Activated CD8-positive, alpha-beta memory T cell treated with anti-CD3 and anti-CD28 coated beads, Interleukin-2, amount 50 U/mL, for 1 hour (primary cell): Measurements from ENCODE around the gene ARMC5.
A peak's percentile ranks its signal among the peaks of the same experiment; 100 is the strongest.
"Not testable (repeated sequence)": the region's sequence is repeated elsewhere in the genome, so short reads cannot be mapped to it uniquely, and the experiment has no call there.

Experiments
- DNase-seq: peaks from one replicate; pipeline ENCODE4 v3.0.0-alpha.2; 2020; ENCODE audit errors: extremely low read depth

Gene ARMC5

DNA sequence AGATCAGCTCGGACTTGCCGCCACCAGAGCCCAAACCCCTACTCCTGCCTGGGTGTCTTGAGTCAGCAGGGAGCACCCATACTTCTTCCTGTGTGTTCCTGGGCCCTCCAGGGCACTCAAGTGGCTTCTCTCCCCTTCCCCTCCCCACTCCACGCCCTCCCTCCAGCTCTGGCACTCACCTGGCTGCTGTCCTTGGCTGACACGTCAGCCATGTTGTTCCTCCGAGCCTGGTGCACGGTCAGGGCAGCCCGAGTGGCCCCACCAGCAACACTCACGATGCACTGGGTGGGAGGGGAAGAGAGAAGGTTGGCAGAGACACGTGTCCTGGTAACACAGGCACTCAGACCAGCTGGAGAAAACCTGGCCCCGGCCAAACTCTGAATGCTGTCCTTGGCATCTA is 37.4 kb downstream of the ARMC5 start:
- DNase-seq = no peak

DNA sequence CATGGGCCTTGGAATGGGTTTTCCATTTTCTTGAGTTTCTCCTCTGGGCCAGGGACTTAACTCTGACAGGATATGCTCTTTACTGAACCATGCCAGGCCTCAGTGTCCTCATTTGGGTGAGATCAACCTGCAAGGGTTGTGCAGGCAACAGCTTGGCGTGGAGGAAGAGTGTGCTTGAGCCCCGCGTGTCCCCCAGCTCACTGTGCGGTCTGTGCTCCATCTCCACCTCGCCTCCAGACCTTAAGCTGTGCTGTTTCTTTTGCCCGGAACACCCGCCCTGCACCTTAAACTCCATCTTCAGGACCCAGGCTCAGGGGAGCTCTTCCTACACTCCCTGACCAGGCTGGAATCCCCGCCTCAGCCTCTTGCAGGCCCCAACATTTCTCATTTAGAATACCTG is 39.2 kb downstream of the ARMC5 start:
- no peak for DNase-seq

DNA sequence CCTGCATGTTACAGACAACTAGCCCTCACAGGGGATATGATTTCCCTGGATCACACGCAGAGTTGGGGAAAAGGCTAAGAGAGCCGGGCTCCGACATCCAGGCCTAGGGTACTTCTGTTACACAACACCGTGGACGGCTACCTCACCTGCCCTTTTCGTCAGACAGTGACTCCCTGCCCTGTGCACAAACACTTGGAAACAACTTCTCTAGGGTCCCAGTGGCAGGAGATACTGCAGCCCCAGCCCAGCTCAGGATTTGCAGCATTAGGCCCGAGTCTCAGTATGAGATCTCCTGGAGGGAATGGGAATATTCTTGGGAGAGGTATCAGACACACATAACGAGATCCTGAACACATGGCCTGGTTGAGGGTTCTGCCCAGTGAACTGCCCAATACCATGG is 40.6 kb downstream of the ARMC5 start:
- no peak for DNase-seq

DNA sequence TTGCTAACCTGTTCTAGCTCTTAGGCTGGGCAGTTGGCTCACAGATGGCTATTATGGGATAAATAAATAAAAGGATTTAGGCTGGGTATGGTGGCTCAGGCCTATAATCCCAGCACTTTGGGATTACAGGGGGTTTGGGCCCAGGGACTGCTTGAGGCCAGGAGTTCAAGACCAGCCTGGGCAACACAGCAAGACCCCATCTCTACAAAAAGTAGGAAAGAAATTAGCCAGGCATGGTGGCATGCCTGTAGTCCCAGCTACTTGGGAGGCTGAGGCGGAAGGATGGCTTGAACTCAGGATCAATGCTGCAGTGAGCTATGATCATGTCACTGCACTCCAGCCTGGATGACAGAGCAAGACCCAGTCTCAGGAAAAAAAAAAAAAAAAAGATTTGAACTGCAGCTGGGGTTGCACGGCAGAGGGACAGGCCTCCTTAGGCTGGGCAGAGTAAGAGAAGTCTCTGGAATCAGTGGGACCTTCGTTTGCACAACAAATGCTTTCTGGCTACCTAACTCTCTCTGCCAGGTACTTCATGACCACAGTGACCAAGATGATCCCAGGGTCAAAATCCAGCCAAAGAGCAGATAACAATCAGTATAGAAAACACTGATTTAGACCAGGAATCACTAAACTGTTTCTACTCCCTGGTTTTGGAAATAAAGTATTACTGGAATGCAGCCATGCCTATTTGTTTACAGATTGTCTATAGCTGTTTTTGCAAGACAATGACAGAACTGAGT is 42.1 kb downstream of the ARMC5 start:
- no peak for DNase-seq

DNA sequence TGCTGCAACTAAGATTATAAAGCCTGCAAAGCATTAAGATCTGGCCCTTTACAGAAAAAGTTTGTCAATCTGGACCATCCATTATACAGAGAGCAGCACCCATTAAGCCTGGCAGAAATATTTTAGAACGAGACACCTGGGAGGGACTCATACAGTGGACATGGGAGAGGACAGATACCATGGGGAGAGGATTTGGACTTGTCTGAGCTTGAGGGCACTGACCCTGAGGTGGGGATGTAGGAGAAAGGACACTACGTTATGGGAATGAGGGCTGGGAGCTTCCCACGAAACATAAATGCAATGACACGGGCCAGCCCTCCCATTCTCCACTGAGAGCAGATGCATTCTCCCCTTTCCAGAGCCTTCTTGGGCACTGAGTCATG is 42.7 kb downstream of the ARMC5 start:
- no peak for DNase-seq

DNA sequence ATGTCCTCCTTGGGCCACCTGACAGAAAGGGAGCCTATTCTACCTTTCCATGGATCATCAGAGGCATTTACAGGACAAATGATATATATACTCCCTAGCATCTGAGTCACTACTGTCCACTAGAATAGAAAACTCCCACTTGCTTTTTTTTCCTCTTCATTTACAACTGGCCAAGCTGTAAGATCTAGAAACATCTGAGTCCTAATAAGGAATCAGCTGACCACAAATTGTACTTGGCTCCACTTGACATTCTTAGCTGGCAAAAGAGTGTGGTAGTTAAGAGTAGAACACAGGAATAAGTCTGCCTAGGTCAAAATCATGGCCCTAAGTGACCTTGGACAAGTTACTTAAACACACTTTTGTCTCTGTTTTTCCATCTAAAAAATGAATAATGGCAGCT is 43.7 kb downstream of the ARMC5 start:
- no peak for DNase-seq

DNA sequence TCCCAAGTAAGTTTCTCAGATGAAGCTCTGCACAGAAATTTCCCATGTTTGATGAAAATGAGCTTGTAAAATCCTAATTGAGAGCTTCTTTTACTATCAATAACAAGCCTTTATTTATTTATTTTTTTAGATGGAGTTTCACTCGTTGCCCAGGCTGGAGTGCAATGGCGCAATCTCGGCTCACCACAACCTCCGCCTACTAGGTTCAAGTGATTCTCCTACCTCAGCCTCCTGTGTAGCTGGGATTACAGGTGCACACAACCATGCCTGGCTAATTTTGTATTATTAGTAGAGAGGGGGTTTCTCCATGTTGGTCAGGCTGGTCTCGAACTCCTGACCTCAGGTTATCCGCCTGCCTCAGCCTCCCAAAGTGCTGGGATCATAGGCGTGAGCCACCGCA is 44.3 kb downstream of the ARMC5 start:
- not testable (repeated sequence) for DNase-seq

DNA sequence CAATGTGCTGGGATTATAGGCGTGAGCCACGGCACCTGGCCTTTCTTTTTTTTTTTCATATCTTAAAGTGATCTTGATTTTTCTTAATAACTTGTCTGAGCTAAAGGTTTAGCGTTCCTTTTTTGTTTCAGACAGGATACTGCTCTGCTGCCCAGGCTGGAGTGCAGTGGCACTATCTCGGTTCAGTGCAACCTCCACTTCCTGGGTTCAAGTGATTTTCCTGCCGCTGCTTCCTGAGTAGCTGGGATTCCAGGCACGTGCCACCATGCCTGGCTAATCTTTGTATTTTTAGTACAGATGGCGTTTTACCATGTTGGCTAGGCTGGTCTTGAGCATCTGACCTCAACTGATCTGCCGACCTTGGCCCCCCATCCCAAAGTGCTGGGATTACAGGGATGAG is 44.9 kb downstream of the ARMC5 start:
- DNase-seq = no peak

DNA sequence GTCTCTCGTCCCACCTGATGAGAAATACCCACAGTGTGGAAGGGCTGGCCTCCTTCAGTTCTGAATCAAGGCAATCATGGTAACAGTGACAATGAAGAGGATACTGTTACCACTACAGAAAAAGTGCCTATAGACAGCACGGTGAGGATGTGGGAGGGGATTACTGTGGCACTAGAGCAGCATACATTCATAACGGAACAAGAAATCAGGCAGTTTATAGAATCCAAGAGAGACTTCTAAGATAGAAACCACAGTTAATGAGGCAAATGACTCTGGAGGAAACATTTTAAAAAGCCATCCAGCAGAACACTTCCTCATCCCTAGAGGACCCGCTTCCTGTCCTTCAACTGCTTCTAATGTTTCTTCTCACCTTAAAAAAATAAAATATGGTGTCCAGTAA is 46.2 kb downstream of the ARMC5 start:
- DNase-seq = no peak

DNA sequence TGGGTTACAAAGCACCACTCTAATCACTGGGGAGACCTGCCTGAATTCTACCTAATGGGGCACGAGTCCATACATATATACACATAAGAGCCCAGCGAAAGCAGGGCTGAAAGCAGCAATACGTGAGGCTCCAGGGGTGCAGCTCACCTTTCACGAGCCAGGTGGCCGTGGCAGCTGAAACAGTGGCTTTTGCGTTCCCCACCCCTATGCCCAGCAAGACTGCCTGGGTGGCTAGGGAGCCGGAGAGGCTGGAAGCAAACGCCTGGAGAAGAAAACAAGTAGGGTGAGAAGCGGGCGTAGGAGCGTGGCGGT is 48.3 kb downstream of the ARMC5 start:
- DNase-seq = no peak

DNA sequence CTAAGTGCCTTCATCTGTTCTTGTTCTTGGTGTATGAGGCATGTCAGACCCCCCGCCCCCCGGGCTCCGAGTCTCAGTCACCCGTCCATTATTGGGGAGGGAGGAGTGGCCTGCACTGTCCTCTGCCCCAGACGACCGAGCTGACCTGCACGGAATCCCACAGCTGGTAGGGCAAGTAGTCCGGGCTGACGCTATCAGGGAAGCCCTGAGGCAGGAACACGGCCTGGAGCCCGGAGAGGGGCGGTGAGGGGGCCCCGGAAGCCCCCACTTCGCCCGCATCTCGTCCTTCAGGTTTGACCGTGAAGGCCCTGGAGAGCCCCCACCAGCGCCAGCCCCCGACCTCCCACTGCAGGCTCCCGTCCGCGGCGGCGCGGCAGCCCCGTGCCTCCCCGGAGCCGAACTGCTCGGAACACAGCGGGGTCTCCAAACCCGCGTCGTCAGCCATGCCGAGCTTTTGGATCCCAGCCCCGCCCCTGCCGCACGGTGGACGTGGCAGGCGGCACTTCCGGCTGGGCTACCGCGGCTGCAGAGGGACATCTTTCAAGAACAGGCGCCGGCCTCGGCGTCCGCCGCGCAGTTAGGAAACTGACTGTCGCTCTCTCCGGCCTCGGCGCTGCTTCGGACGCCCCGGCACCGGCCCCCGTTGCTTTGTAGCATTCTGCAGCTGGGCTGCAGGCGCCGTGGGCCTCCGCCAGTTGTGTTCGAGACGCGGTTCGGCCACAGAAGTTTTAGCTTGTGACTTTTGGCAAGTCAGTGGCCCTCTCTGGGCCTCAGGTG is 48.8 kb downstream of the ARMC5 start, which contains the start of gene RUSF1:
Gene RUSF1, minus strand, starts transcription at position 463 of the 777 bp plus-strand sequence. Its CDS starts 18 bp downstream, at position 445.
- peak; percentile 52 for DNase-seq

DNA sequence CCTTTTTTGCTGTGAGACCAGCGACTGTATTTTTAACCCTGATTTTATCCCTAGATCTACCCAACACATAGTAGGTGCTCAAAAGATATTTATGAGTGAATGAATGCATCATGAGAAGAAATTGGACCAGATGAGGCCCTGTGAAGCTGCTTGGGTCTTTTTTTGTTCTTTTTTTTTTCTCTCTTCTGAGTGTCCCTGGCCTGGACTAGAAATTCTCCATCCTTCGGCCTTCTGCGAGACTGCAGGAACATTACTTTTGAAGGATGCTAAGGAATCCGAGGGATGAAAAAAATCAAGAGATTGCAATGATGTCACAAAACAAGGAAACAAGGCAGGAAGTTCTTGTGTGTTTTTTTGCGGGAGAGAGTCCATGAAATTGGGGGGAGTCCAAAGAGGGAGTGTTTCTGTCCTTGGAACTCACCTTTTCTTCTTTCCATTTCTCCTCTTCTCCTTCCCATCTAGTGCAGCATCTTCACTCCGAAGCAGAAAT is 49.5 kb downstream of the ARMC5 start:
- no peak for DNase-seq

DNA sequence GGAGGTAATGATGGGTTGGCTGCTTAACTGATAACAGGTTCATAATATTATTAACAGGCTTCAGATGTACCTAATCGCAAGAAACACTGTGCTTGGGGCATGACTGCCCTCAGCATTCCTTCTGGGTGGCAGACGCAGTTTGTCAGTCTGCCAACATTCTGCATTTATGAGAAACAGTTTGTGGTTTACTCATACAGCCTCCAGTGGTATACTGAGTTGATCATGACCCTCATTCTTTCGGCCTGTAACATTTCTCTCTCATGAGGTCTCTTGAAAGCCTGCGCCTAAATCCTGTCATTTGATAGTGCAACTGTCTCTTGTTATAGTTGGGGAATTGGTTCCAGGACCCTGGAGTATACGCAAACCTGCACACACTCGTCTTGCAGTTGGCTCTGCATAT is 53.8 kb downstream of the ARMC5 start:
- no peak for DNase-seq

DNA sequence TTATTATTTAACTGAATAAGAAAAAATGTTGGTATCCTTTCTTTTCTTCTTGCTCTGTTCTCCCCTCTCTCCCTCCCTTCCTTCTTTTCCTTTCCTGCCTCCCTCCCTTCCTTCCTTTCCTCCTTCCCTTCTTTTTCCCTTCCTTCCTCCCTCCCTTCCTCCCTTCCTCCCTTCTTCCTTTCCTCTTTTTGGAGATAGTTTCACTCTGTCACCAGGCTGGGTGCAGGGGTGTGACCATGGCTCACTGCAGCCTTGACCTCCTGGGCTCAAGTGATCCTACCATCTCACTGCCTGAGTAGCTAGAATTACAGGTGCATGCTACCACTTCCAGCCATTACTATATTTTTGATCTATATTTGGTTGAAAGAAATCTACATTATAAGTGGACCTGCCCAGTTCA is 54.6 kb downstream of the ARMC5 start:
- no peak for DNase-seq
